OCI-LY7 (cell line): ENCODE data around the gene FBXW11. TPM values are rescaled to one million over a fixed set of nuclear protein-coding genes. Genes with fewer than 3 reads are reported as not detected.

Experiments used
- BruUV-seq: library from RNA; stranded (reverse); fragments of 400-500 nt; replicated peaks from 2 replicates; lab custom pipeline; 2021; lab: Mats Ljungman, UMichigan
- CTCF ChIA-PET: fragments of 300-600 bp; sonication (Branson Sonifier 250); formaldehyde crosslinking; loops from one replicate; lab custom pipeline; 2022; ENCODE audit warnings: antibody characterized with exemption; ENCODE audit not compliant: unreplicated experiment; lab: Charles Lee
- POLR2A ChIA-PET: fragments of 300-600 bp; sonication (Branson Sonifier 250); formaldehyde crosslinking; loops from one replicate; lab custom pipeline; 2022; ENCODE audit warnings: antibody characterized with exemption; lab: Charles Lee
- DNase-seq: peaks from one replicate; pipeline ENCODE4 v3.0.0-alpha.2; 2015; ENCODE audit warnings: low spot score
- H2AFZ ChIP-seq: fragments of 200-600 bp; sonication (generic), shearing (Covaris generic); 2 replicates; pipeline ENCODE4 v1.6.1; 2014; ENCODE audit warnings: mild to moderate bottlenecking, antibody characterized with exemption, low read length, moderate library complexity
- H3K27ac ChIP-seq: fragments of 200-600 bp; sonication (generic); 2 replicates; pipeline ENCODE4 v1.5.1; 2014; ENCODE audit warnings: mixed run types, low read depth, mild to moderate bottlenecking, moderate library complexity, low read length, inconsistent platforms; ENCODE audit not compliant: poor library complexity, severe bottlenecking
- H3K36me3 ChIP-seq: fragments of 200-600 bp; sonication (generic); 2 replicates; pipeline ENCODE4 v1.6.1; 2014; ENCODE audit warnings: mild to moderate bottlenecking, antibody characterized with exemption, low read length, moderate library complexity, mixed read lengths; ENCODE audit not compliant: insufficient read depth
- H3K4me1 ChIP-seq: fragments of 200-600 bp; sonication (generic); 2 replicates; pipeline ENCODE4 v1.5.1; 2014; ENCODE audit warnings: mild to moderate bottlenecking, low read length; ENCODE audit not compliant: insufficient read depth, poor library complexity, severe bottlenecking
- H3K4me2 ChIP-seq: fragments of 200-600 bp; sonication (generic); 2 replicates; pipeline ENCODE4 v1.6.1; 2014; ENCODE audit warnings: mild to moderate bottlenecking, low read length
- H3K4me3 ChIP-seq: fragments of 200-600 bp; sonication (generic); 2 replicates; pipeline ENCODE4 v1.5.1; 2014; ENCODE audit warnings: mild to moderate bottlenecking, low read depth, low read length; ENCODE audit not compliant: poor library complexity, severe bottlenecking
- H3K79me2 ChIP-seq: fragments of 200-600 bp; sonication (generic); 2 replicates; pipeline ENCODE4 v1.6.1; 2016; ENCODE audit warnings: low read depth, mild to moderate bottlenecking, low read length, moderate library complexity, mixed read lengths; ENCODE audit not compliant: insufficient read depth
- H3K9me2 ChIP-seq: fragments of 200-600 bp; sonication (generic); 2 replicates; pipeline ENCODE4 v1.6.1; 2016; ENCODE audit warnings: mild to moderate bottlenecking, low read length, mixed read lengths; ENCODE audit not compliant: insufficient read depth
- H3K9me3 ChIP-seq: fragments of 200-600 bp; sonication (generic); 2 replicates; pipeline ENCODE4 v1.6.1; 2014; ENCODE audit warnings: mild to moderate bottlenecking, mixed run types, low read length, mixed read lengths
- H4K20me1 ChIP-seq: fragments of 200-600 bp; sonication (generic); 2 replicates; pipeline ENCODE4 v1.6.1; 2014; ENCODE audit warnings: mild to moderate bottlenecking, antibody characterized with exemption, low read length, moderate library complexity, mixed read lengths; ENCODE audit not compliant: insufficient read depth
- CTCF ChIP-seq: fragments of 200-600 bp; sonication (generic); conservative IDR thresholded peaks from 2 replicates; pipeline ENCODE4 v1.5.1; 2014; ENCODE audit warnings: mild to moderate bottlenecking, antibody characterized with exemption, low read length, moderate library complexity, mixed read lengths
- EZH2phosphoT487 ChIP-seq: fragments of 200-600 bp; sonication (generic); IDR thresholded peaks from 2 replicates; pipeline ENCODE4 v1.6.1; 2018; ENCODE audit warnings: low read depth, borderline replicate concordance, mild to moderate bottlenecking, mixed run types, antibody characterized with exemption, low read length, moderate library complexity, mixed read lengths
- intact Hi-C: fragments of 100-400 bp; cut with micrococcal nuclease; formaldehyde crosslinking; loops from one replicate; pipeline ENCODE4 v1.10.0; 2022; ENCODE audit not compliant: unreplicated experiment
- total RNA-seq, 2 experiments: library from RNA; depleted of rRNA in 1 of 2; stranded (reverse); fragments of >200 nt in 1 of 2; shearing (Covaris generic) in 1 of 2; gene quantifications; 2 replicates each; pipeline ENCODE4 v1.2.3, GENCODE V29; 2014 to 2022

Gene FBXW11
- total RNA-seq, 2 experiments from 2014 or later = 33.0 to 51.5 TPM

DNA sequence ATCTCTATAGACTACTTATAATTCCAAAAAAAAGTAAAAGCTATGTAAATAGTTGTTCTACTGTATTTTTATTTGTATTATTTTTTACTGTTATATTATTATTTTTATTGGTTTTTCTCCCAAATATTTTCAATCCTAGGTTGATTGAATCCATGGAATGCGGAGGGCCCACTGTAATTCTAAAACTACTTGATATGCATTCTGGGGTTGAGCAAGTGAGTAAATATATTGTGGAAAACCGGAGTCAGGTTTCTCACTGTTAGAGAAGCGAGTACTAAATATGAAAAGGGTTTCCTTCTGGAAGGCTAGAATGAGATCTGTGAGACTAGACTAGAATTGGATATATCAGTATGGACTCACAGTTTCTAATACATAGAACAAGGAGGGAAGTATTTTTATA, 66.5 kb downstream of the FBXW11 start:
- POLR2A ChIA-PET = no interaction called here

DNA sequence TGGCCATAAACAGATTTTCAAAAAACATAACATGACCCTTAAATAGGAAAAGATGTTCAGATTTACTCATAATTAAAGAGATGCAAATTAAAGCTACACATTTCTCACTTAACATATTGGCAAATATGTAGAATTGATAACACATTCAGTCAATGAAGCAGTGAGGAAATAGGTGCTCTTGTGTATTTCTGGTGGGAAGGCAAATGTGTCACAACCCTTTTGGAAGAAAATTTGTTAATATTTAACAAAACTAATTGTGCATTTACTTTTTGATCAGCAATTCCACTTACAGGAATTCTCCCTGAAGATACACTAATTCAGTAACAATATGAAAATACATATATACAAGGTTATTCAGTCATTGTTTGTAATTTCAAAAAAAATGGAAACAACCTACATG, 68.1 kb downstream of the FBXW11 start:
- CTCF ChIA-PET = no interaction called here
- no TSS peak for BruUV-seq
- peaks cover 11% of the 10 kb centered on the region for H3K79me2 ChIP-seq
- no peak overlapping the region for H2AFZ ChIP-seq
- TF ChIP-seq EZH2phosphoT487 (no peak), CTCF (no peak)
- H4K20me1 ChIP-seq = no peaks in the 10 kb centered on the region
- H3K9me2 ChIP-seq = no peaks in the 10 kb centered on the region
- H3K4me3 ChIP-seq = no peak overlapping the region
- no peak overlapping the region for H3K27ac ChIP-seq
- H3K4me2 ChIP-seq = no peak overlapping the region
- intact Hi-C loops = no loop called here
- no peaks in the 10 kb centered on the region for H3K4me1 ChIP-seq
- DNase-seq = no peak
- H3K36me3 ChIP-seq = no peaks in the 10 kb centered on the region; the same call in 1 of the 2 replicates
- POLR2A ChIA-PET = interaction anchor here (0.6 kb wide), 1 partner anchor 841 kb away, joined by 3 read pairs; no protein-coding TSS in a partner anchor
- H3K9me3 ChIP-seq = peaks cover 11% of the 10 kb centered on the region; the same call in 1 of the 2 replicates

More for the DNA sequence above, 66.5 kb downstream of the FBXW11 start:
- no peak overlapping the region for H3K4me2 ChIP-seq
- no peaks in the 10 kb centered on the region for H3K4me1 ChIP-seq
- no peak for DNase-seq
- H3K27ac ChIP-seq = no peak overlapping the region
- H3K4me3 ChIP-seq = no peak overlapping the region
- TF ChIP-seq CTCF (no peak), EZH2phosphoT487 (no peak)
- H3K36me3 ChIP-seq = no peaks in the 10 kb centered on the region
- intact Hi-C loops = no loop called here
- CTCF ChIA-PET = no interaction called here
- no peaks in the 10 kb centered on the region for H3K9me2 ChIP-seq
- no peak overlapping the region for H2AFZ ChIP-seq
- no peaks in the 10 kb centered on the region for H3K9me3 ChIP-seq
- BruUV-seq = no TSS peak
- peaks cover 13% of the 10 kb centered on the region for H3K79me2 ChIP-seq
- peaks cover 5% of the 10 kb centered on the region; the same call in 1 of the 2 replicates for H4K20me1 ChIP-seq

DNA sequence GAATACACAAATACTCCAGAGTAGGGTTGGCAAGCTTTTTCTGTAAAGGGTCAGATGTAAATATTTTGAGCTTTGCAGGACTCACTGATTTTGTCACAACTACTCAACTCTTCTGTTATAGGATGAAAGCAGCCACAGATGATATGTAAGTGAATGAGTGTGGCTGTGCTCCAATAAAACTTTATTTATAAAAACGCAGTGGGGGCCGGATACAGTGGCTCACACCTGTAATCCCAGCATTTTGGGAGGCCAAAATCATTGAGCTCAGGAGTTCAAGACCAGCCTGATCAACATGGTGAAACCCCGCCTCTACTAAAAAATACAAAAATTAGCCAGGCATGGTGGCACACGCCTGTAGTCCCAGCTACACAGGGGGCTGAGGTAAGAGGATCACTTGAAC, 69.1 kb downstream of the FBXW11 start:
- peaks cover 11% of the 10 kb centered on the region; the same call in 1 of the 2 replicates for H3K9me3 ChIP-seq
- TF ChIP-seq CTCF (no peak), EZH2phosphoT487 (no peak)
- no peak overlapping the region for H3K4me2 ChIP-seq
- intact Hi-C loops = no loop called here
- no peaks in the 10 kb centered on the region for H3K9me2 ChIP-seq
- no peaks in the 10 kb centered on the region; the same call in 1 of the 2 replicates for H3K36me3 ChIP-seq
- peaks cover 11% of the 10 kb centered on the region for H3K79me2 ChIP-seq
- POLR2A ChIA-PET = no interaction called here
- no peaks in the 10 kb centered on the region for H4K20me1 ChIP-seq
- no peak overlapping the region for H3K4me3 ChIP-seq
- no peak overlapping the region for H2AFZ ChIP-seq
- no peak for DNase-seq
- no peak overlapping the region for H3K27ac ChIP-seq
- BruUV-seq = no TSS peak
- CTCF ChIA-PET = no interaction called here
- no peaks in the 10 kb centered on the region for H3K4me1 ChIP-seq
